Measurements from ENCODE around the gene NUP133. TPM values are rescaled to one million over a fixed set of nuclear protein-coding genes. Genes with fewer than 3 reads are reported as not detected.

The NUP133 gene
- total RNA-seq, 4 donors from 2014 or later: 26.6 to 58.1 (median 38.8) TPM

DNA sequence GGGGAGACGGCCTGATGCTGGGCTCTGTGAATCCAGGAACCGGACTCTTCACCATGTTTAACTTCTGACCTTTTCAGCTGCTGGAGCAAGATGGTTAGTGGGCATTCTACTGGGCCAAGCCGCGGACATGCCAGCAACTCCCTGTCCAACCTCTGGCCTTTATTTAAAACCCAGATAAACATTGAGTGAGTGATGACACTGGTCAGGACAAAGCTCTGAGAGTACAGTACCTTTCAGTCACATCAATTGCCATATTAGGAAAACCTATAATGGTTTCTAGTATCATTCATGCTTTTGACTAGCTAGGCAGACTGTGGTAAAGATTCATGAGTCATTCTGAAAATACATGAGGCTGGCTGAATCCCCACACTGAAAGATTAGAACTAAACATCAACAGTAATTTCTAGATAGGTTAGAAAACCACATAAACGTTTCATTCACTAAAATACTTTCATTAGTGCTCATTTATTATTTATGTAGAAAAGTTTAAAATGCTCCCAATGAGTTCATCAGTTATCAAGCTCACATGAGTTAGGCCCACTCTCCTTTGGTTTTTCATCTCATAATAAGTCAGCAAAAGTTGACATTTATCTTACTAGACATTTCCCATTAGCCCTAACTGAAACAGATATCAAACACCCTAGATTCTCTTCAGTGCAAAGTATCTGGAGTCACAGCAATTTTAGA lies 67.1 kb downstream of the NUP133 start:
- H3K27ac ChIP-seq: no peak overlapping the region
- peaks cover 58% of the 10 kb centered on the region for H3K36me3 ChIP-seq
- H3K4me1 ChIP-seq: no peaks in the 10 kb centered on the region
- 85% methylated on average over 5 of the region's 5 CpGs for WGBS
- TF ChIP-seq POLR2A (IDR thresholded peaks at IDR 0.05): no peak
- no peak overlapping the region for H3K4me3 ChIP-seq
- no peaks in the 10 kb centered on the region for H3K9me3 ChIP-seq
- no peak for DNase-seq (ENCODE audit: low spot score in 2 of 2)
- H3K27me3 ChIP-seq: peaks cover 7% of the 10 kb centered on the region

- Histone ChIP-seq H3K27ac (no peak overlapping the region), H3K27me3 (peaks cover 36% of the 10 kb centered on the region), H3K4me1 (peaks cover 12% of the 10 kb centered on the region), H3K4me3 (no peak overlapping the region), H3K36me3 (peaks cover 33% of the 10 kb centered on the region), H3K9me3 (no peaks in the 10 kb centered on the region)
- no peak for DNase-seq (ENCODE audit: low spot score in 2 of 2)
- TF ChIP-seq POLR2AphosphoS5 (IDR thresholded peaks at IDR 0.05): no peak
- no peak for TF ChIP-seq EP300 (IDR thresholded peaks at IDR 0.05)
- no peak for TF ChIP-seq POLR2A (IDR thresholded peaks at IDR 0.05)
- no peak for TF ChIP-seq CTCF (IDR thresholded peaks at IDR 0.05)
- WGBS: 93% methylated on average over 3 of the region's 3 CpGs
Observed at GRCh38 chr1:229438021-229438420, 70.1 kb downstream of the NUP133 start.

DNA sequence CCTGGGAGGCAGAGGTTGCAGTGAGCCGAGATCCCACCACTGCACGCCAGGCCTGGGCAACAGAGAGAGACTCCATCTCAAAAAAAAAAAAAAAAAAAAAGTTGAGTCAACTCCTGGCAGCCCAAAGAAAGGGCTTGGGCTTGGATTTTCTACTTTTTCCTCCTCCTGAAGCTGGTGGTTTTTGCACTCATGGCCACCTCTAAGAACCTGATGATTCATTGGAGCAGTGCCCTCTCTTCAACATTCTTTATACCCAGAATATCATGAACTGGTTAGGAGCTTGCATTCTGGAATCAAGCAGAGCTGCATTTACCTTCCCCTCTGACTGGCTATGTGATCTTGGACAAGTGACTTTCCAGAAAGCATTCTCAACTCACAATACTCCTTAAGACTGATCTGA lies 70.7 kb downstream of the NUP133 start:
- no peak for DNase-seq (ENCODE audit: low spot score in 2 of 2)

DNA sequence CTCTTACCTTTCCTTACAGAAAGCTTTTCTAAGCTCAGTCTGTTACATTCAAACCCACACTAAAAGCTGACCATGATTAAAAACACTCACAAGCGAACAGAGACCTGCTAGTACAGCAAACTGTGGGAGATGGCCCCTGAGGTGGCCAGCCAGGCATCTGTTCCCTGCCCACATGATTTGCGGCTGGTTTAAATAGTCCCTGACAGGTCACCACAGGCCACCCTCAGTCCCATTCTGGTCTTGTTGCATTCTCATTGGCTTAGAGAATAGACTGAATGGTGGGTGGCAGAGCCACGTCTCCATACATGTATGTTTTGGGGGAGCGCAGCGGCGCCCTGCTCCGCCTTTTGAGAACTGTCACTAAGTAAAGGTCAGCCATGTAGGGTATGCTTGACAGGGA lies 71.9 kb downstream of the NUP133 start:
- 61% methylated on average over 7 of the region's 7 CpGs for WGBS
- Histone ChIP-seq H3K36me3 (peaks cover 16% of the 10 kb centered on the region), H3K27me3 (peaks cover 54% of the 10 kb centered on the region)

More for the DNA sequence above, 70.7 kb downstream of the NUP133 start:
- 96% methylated on average over 2 of the region's 2 CpGs for WGBS
- Histone ChIP-seq H3K27ac (no peak overlapping the region), H3K4me1 (peaks cover 18% of the 10 kb centered on the region), H3K27me3 (peaks cover 42% of the 10 kb centered on the region), H3K9me3 (no peaks in the 10 kb centered on the region), H3K36me3 (peaks cover 28% of the 10 kb centered on the region), H3K4me3 (no peak overlapping the region)
- no peak for TF ChIP-seq POLR2AphosphoS5 (IDR thresholded peaks at IDR 0.05)
- no peak for TF ChIP-seq POLR2A (IDR thresholded peaks at IDR 0.05)
- TF ChIP-seq EP300 (IDR thresholded peaks at IDR 0.05): no peak
- no peak for TF ChIP-seq CTCF (IDR thresholded peaks at IDR 0.05)

GRCh38 chr1:229434641-229435051 lies 73.5 kb downstream of the NUP133 start:
- DNase-seq (ENCODE audit: low spot score in 2 of 2): no peak
- no peak overlapping the region for H3K4me3 ChIP-seq
- H3K4me1 ChIP-seq: peaks cover 37% of the 10 kb centered on the region
- H3K9me3 ChIP-seq: no peaks in the 10 kb centered on the region
- peaks cover 70% of the 10 kb centered on the region for H3K27me3 ChIP-seq
- TF ChIP-seq POLR2A (IDR thresholded peaks at IDR 0.05) (no peak), EP300 (IDR thresholded peaks at IDR 0.05) (no peak), CTCF (IDR thresholded peaks at IDR 0.05) (no peak), POLR2AphosphoS5 (IDR thresholded peaks at IDR 0.05) (no peak)
- H3K36me3 ChIP-seq: peaks cover under 1% of the 10 kb centered on the region
- WGBS: 2% methylated on average over 6 of the region's 27 CpGs
- no peak overlapping the region for H3K27ac ChIP-seq

More for the DNA sequence above, 71.9 kb downstream of the NUP133 start:
- no peak for DNase-seq (ENCODE audit: low spot score in 2 of 2)
- Histone ChIP-seq H3K9me3 (no peaks in the 10 kb centered on the region), H3K27ac (no peak overlapping the region), H3K4me3 (no peak overlapping the region), H3K4me1 (peaks cover 30% of the 10 kb centered on the region)
- TF ChIP-seq CTCF (IDR thresholded peaks at IDR 0.05): no peak
- TF ChIP-seq POLR2A (IDR thresholded peaks at IDR 0.05): no peak
- no peak for TF ChIP-seq POLR2AphosphoS5 (IDR thresholded peaks at IDR 0.05)
- TF ChIP-seq EP300 (IDR thresholded peaks at IDR 0.05): no peak
